NOMO-1 treated with DMSO at 0.1 percent for 48 hours (cell line): Measurements from ENCODE around the gene SCRT2.
"Not testable (repeated sequence)": the region's sequence is repeated elsewhere in the genome, so short reads cannot be mapped to it uniquely, and the experiment has no call there.

ENCODE experiments used
- DNase-seq: peaks from one replicate; lab custom pipeline; 2025; ENCODE audit not compliant: unreplicated experiment; lab: John Stamatoyannopoulos, UW

SCRT2 gene

GRCh38 chr20:653590-654416 lies 21.8 kb downstream of the SCRT2 start:
- DNase-seq: no peak

- DNase-seq: peak; percentile 75
These were observed 22.5 kb downstream of the SCRT2 start, which contains the start of gene SRXN1 for GRCh38 chr20:653110-653589. TSS of gene SRXN1 (minus strand) at chr20:653200. CDS start at chr20:653185, 15 bp downstream.

GRCh38 chr20:652615-653109 lies 22.9 kb downstream of the SCRT2 start:
- no peak for DNase-seq

- DNase-seq: peak; percentile 39
These were observed 23.6 kb downstream of the SCRT2 start for GRCh38 chr20:651713-652614.

- DNase-seq: no peak
These were observed 24.6 kb downstream of the SCRT2 start for GRCh38 chr20:650954-651353.

GRCh38 chr20:650281-650680 lies 25.3 kb downstream of the SCRT2 start:
- no peak for DNase-seq

GRCh38 chr20:647479-648019 lies 28.1 kb downstream of the SCRT2 start:
- no peak for DNase-seq

- no peak for DNase-seq
These were observed 28.8 kb downstream of the SCRT2 start for GRCh38 chr20:646868-647233.

GRCh38 chr20:646107-646867 lies 29.3 kb downstream of the SCRT2 start:
- DNase-seq: no peak

GRCh38 chr20:645318-646106 lies 30.1 kb downstream of the SCRT2 start:
- DNase-seq: peak; percentile 67

GRCh38 chr20:644692-645317 lies 30.8 kb downstream of the SCRT2 start:
- DNase-seq: no peak

GRCh38 chr20:642398-643174 lies 33.0 kb downstream of the SCRT2 start:
- no peak for DNase-seq

GRCh38 chr20:642013-642397 lies 33.6 kb downstream of the SCRT2 start:
- not testable (repeated sequence) for DNase-seq

- no peak for DNase-seq
These were observed 34.1 kb downstream of the SCRT2 start for GRCh38 chr20:641516-641875.

- no peak for DNase-seq
These were observed 34.7 kb downstream of the SCRT2 start for GRCh38 chr20:640674-641515.

- DNase-seq: no peak
These were observed 37.0 kb downstream of the SCRT2 start for GRCh38 chr20:638579-638978.

- no peak for DNase-seq
These were observed 38.0 kb downstream of the SCRT2 start for GRCh38 chr20:637559-637958.

GRCh38 chr20:635893-636338 lies 39.7 kb downstream of the SCRT2 start:
- no peak for DNase-seq
